NT2/D1 (cell line): Measurements from ENCODE around the gene LRRK1.

ENCODE experiments used
- SUZ12 ChIP-seq: IDR thresholded peaks from 2 replicates; pipeline ENCODE4 v1.6.1; 2011; ENCODE audit not compliant: insufficient read length, insufficient read depth; ENCODE audit errors: extremely low read depth
- YY1 ChIP-seq: IDR thresholded peaks from 2 replicates; pipeline ENCODE4 v1.6.1; 2011; ENCODE audit not compliant: insufficient read length, insufficient read depth
- ZNF274 ChIP-seq: IDR thresholded peaks from 2 replicates; pipeline ENCODE4 v1.6.1; 2011; ENCODE audit warnings: mild to moderate bottlenecking, low read depth, low read length

GRCh38 chr15:101063891-101064794 lies 145.0 kb downstream of the LRRK1 start:
- TF ChIP-seq SUZ12 (no peak), ZNF274 (no peak), YY1 (no peak)
